Left hindlimb (tissue), 1 donor: ENCODE measurements around the gene TMTC2.

Source experiments
- DNase-seq: peaks from one replicate; pipeline ENCODE4 v3.0.0-alpha.2; 2018

The TMTC2 gene

GRCh38 chr12:82896277-82896676 lies 209.6 kb downstream of the TMTC2 start:
- DNase-seq, result no peak

DNA sequence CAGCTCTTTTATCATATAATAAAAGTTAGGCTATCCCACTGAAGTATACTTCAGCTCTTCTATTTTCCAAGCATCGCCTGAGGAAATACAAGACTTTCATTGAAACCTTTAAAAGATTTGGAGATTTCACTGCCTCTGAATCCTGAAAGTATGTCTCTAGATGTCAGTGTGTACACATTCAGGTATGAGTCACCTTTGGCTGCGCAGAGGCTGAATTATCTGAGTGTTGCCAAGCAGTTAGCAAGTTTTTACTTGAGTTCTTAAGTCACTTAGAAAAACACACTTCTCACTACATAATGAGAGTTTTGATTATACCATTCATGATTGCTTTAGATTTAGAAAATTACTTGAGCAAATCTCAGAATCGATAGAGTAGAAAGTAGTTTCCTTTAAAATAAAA lies 210.3 kb downstream of the TMTC2 start:
- no peak for DNase-seq

DNA sequence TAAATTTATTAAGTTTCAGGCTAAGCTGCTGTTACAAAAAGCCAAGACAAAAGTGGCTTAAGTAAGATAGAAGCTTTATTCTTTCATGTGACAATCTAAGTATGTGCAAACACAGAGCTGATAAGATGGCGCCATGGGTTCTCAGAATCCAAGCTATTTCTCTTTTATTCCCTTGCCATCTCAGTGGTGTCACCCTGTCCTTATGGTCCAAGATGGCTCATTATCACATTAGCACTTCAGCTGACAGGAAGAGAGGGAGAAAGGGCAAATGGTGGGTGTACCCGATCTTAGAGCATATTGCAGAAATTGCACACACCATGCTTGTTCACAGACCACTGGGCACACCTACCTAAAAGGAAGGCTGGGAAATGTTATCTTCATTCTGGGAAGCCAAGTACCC lies 211.7 kb downstream of the TMTC2 start:
- no peak for DNase-seq

GRCh38 chr12:82904219-82904790 lies 217.6 kb downstream of the TMTC2 start:
- DNase-seq, result no peak

DNA sequence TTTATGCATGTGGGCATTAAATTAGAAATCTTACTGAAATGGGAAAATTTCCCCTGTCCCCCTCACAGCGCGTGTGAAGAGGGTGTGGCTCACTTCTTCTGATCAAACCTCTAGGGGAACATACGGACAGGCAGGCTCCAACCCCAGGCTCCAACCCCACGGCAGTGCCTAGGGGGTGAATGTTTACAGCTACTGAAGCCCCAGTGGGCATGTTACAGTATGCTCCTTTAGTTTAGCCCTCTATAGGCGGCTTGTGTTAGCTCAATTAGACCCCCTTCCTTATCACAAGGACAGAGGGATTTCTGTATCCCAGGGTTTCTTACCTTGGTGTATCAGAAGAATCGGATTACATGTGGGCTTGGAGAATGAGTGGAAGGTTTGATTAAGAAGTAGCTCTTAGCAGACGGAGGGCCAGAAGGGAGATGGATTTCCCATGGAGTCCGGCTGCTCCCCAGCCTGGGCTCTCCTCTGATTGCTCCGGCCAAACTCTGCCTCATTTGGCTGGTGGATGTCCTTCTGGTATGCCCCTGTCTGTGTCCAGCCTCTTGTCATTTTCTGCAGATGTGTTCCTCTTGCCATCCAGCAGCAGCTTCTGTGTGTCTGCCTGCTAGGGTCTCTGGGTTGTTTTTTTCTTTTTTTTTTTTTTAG lies 223.7 kb downstream of the TMTC2 start:
- no peak for DNase-seq

DNA sequence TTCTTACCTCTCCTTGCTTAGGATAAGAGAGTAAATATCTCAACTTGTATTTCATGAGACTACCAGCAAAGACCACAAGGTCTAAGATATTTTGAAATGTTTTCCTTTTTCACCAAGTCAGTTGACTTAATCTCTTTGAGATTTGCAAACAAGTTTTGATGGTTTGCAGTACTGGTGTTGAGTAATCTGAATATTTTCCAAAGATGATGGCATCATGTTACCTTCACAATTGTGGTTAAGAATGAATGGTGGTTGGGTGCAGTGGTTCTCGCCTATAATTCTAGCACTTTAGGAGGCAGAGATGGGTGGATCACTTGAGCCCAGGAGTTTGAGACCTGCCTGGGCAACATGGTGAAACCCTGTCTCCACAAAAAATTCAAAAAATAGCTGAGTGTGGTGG lies 225.7 kb downstream of the TMTC2 start:
- DNase-seq, result no peak

- no peak for DNase-seq
Observed at GRCh38 chr12:82919388-82920054, 232.8 kb downstream of the TMTC2 start.

DNA sequence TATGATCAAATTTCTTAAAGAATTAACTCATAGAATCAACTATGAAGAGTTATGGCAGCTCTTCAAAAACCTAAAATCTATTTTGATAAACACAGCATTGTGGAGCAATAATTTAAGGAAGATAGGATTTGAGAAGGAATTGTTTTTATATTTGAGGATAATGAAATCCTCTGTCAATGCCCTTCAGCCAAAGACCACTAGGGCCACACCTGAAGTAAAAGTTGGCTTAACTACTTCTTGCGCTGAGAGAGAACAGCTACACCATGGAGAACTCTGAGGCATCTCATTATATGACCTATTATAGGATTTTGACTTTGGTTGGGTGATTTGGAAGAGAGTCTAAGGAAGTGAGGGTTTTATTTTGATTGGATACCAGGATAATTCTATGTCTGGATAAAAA lies 237.2 kb downstream of the TMTC2 start:
- DNase-seq, result no peak

GRCh38 chr12:82926630-82927029 lies 239.9 kb downstream of the TMTC2 start:
- no peak for DNase-seq

DNA sequence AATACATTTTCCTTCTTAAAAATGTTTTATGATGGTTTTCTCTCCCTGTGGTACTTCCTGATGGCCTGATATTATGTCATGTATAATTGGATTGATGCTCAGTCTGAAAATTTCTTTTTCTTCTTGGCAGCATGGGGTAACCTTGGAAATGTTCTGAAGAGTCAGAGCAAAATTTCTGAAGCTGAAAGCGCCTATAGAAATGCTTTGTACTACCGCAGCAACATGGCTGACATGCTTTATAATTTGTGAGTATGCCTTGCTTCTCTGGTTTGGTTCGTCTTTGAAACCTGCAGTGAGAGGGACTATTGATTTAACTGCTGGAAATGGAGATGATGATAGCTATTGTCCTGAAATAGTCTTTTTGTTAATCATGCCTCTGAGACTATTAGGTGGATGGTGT lies 243.6 kb downstream of the TMTC2 start:
- no peak for DNase-seq

GRCh38 chr12:82931349-82932116 lies 244.8 kb downstream of the TMTC2 start:
- no peak for DNase-seq

GRCh38 chr12:82937151-82937550 lies 250.4 kb downstream of the TMTC2 start:
- no peak for DNase-seq

DNA sequence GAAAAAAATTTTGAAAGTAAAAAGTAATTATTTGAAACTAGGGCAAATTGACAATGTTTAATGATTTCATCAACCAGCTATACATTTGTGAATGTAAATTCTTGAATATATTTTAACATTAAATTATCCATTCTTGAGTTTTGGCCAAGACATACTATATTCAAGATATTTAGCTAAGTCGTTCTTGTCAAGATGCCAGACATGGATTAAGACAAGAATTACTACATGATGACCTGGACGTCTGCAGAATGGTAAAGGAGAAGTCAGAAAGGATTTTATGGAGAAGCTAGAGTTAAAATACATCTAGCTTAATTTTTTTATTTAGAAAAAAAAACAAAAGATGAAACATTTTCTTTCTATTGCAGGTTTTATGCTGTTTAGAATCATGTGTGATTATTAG lies 255.8 kb downstream of the TMTC2 start:
- no peak for DNase-seq

DNA sequence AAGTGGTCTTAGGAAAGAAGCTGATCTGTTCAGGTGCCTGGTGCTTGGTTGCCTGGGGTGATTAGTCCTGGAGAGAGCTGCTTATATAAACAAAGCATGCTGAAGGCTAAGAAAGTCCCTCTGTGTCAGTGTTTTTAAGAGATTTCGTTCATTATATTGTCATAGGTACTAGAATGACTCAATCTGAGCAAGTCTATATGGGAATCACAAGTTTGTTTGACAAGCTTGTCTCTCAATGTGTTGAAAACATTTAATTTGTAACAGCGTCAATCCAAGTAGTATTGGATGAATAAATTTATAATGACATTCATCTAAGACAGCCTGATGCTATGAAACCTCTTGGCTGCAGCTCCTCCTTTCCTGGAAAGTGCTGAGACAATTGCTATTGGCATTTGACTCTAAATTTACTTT lies 256.3 kb downstream of the TMTC2 start:
- no peak for DNase-seq

- no peak for DNase-seq
Observed at GRCh38 chr12:82948491-82948890, 261.8 kb downstream of the TMTC2 start.

- no peak for DNase-seq
Observed at GRCh38 chr12:82950356-82950755, 263.6 kb downstream of the TMTC2 start.

DNA sequence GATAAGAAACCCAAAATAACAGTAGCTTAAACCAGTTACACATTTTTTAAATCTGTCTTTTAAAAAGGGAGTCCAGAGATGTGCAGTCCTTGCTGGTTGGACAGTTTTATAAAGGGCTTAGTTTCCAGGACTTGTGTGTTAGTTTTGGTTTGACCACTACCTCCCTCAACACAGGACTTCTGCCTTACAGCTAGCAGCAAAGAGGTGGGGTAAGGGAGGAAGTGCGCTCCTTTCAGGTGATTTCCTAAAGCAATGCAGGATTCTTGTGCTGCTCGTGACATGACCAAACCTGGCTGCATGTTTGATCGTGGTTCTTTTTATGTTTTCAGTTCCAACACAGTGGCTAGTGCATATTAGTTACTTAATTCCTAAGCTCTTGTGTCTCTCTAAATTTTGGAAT lies 266.2 kb downstream of the TMTC2 start:
- DNase-seq, result no peak

DNA sequence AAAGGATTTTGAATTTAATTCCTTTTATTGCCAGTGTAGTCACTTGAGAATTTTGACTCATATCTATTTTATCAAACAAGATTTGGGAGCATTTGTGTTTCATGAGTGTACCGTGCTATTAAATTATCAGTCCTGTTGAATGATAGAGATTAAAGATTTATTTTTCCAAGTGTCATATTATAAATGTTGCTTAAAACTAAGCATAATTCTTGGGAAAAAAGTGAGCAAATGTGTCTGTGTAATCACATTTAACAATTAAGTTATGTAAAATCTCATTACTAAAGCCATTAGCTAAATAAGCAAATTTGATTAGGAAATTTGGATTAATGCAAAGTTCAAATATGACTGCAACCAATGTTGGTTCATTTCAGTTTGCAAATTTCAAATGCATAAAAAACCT lies 266.7 kb downstream of the TMTC2 start:
- no peak for DNase-seq

- DNase-seq, result no peak
Observed at GRCh38 chr12:82954064-82954463, 267.4 kb downstream of the TMTC2 start.

GRCh38 chr12:82954572-82954971 lies 267.9 kb downstream of the TMTC2 start:
- no peak for DNase-seq

DNA sequence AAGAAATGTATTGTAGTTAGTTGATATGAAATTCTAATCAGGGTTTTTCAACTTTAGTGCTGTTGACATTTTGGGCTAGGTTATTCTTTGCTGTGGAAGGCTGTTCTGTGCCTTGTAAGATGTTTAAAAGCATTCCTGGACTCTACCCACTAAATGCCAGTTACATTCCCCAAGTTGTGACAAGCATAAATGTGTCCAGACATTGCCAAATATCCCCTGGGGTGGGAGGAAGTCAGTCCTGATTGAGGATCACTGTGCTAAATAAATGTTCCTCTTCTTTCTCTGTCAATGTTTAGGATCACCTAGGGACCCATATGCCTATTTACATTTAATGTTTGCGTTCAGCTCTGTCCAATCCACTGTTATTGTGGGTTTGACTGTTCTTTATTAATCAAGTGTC lies 268.3 kb downstream of the TMTC2 start:
- no peak for DNase-seq

DNA sequence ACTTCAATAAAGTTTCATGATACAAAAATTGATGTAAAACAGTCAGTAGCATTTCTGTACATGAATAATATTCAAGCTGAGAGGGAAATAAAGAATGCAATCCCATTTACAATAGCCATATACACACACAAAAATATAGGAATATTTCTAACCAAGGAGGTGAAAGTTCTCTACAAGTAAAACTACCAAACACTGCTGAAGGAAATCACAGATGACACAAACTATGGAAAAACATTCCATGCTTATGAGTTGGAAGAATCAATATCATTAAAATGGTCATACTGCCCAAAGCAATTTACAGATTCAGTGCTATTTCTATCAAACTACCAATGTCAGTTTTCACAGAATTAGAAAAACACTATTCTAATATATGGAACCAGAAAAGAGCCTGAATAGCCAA lies 272.3 kb downstream of the TMTC2 start:
- DNase-seq, result no peak

DNA sequence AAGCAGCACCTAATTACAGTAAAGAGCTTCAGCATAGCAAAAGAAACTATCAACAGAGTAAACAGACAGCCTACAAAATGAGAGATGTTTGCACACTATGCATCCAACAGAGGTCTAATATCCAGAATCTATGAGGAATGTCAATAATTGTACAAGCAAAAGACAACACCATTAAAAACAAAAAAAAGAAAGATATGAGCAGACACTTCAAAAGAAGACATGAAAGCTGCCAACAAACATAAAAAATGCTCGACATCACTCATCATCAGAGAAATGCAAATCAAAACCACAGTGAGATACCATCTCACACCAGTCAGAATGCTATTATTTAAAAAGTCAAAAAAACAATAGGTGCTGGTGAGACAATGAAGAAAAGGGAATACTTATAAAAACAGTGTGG lies 273.1 kb downstream of the TMTC2 start:
- DNase-seq, result no peak

DNA sequence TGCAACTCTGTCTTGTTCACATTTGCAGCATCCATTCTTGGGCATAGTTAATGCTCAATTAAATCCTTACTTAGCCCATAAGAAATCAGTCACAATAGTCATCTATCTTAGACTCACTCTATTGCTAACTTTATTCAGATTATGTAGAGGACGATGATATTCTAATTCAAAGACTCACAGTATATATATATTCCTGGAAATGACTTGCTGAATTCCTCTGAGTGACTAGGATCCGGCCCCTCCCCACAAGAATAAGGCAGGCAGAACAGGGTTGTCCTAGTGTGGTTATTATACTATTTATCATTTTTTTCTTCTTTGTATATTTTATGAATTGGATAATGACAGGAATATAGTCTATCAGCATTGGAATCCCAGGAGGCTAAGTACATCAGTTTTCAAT lies 275.1 kb downstream of the TMTC2 start:
- DNase-seq, result no peak
